ENCODE measurements around the gene DUS2. TPM values are rescaled to one million over a fixed set of nuclear protein-coding genes. Genes with fewer than 3 reads are reported as not detected.

Gene DUS2
- total RNA-seq, 1 donor from 2014 or later: 16.4 TPM

GRCh38 chr16:68066763-68067162 lies 43.7 kb downstream of the DUS2 start:
- H3K27ac Mint-ChIP-seq (ENCODE audit: unreplicated experiment): no peak overlapping the region
- no peak for TF ChIP-seq CTCF (IDR thresholded peaks at IDR 0.05; ENCODE audit: unreplicated experiment)
- peaks cover 20% of the 10 kb centered on the region for H3K36me3 Mint-ChIP-seq (ENCODE audit: low read depth, unreplicated experiment)
- H3K27me3 Mint-ChIP-seq (ENCODE audit: unreplicated experiment): peaks cover 4% of the 10 kb centered on the region
- no peak overlapping the region for H3K4me3 Mint-ChIP-seq (ENCODE audit: unreplicated experiment)
- no peaks in the 10 kb centered on the region for H3K9me3 Mint-ChIP-seq (ENCODE audit: unreplicated experiment)
- peaks cover 5% of the 10 kb centered on the region for H3K4me1 Mint-ChIP-seq (ENCODE audit: unreplicated experiment)
- DNase-seq (ENCODE audit: low spot score): no peak

GRCh38 chr16:68068926-68069325 lies 45.8 kb downstream of the DUS2 start:
- peaks cover 4% of the 10 kb centered on the region for H3K27me3 Mint-ChIP-seq (ENCODE audit: unreplicated experiment)

GRCh38 chr16:68069511-68070248 lies 46.6 kb downstream of the DUS2 start:
- DNase-seq (ENCODE audit: low spot score): no peak
- Mint-ChIP-seq H3K27ac (ENCODE audit: unreplicated experiment) (no peak overlapping the region), H3K27me3 (ENCODE audit: unreplicated experiment) (peaks cover 6% of the 10 kb centered on the region), H3K9me3 (ENCODE audit: unreplicated experiment) (no peaks in the 10 kb centered on the region), H3K4me3 (ENCODE audit: unreplicated experiment) (no peak overlapping the region), H3K4me1 (ENCODE audit: unreplicated experiment) (peaks cover 4% of the 10 kb centered on the region), H3K36me3 (ENCODE audit: low read depth, unreplicated experiment) (peaks cover 30% of the 10 kb centered on the region)
- TF ChIP-seq CTCF (IDR thresholded peaks at IDR 0.05; ENCODE audit: unreplicated experiment): no peak

More at GRCh38 chr16:68068926-68069325, 45.8 kb downstream of the DUS2 start:
- H3K36me3 Mint-ChIP-seq (ENCODE audit: low read depth, unreplicated experiment): peaks cover 23% of the 10 kb centered on the region
- peaks cover 4% of the 10 kb centered on the region for H3K4me1 Mint-ChIP-seq (ENCODE audit: unreplicated experiment)
- TF ChIP-seq CTCF (IDR thresholded peaks at IDR 0.05; ENCODE audit: unreplicated experiment): no peak
- DNase-seq (ENCODE audit: low spot score): no peak
- H3K27ac Mint-ChIP-seq (ENCODE audit: unreplicated experiment): no peak overlapping the region
- no peak overlapping the region for H3K4me3 Mint-ChIP-seq (ENCODE audit: unreplicated experiment)
- H3K9me3 Mint-ChIP-seq (ENCODE audit: unreplicated experiment): no peaks in the 10 kb centered on the region

GRCh38 chr16:68070249-68070730 lies 47.2 kb downstream of the DUS2 start:
- Mint-ChIP-seq H3K9me3 (ENCODE audit: unreplicated experiment) (no peaks in the 10 kb centered on the region), H3K4me3 (ENCODE audit: unreplicated experiment) (no peak overlapping the region), H3K27ac (ENCODE audit: unreplicated experiment) (no peak overlapping the region), H3K27me3 (ENCODE audit: unreplicated experiment) (peaks cover 6% of the 10 kb centered on the region), H3K36me3 (ENCODE audit: low read depth, unreplicated experiment) (peaks cover 31% of the 10 kb centered on the region), H3K4me1 (ENCODE audit: unreplicated experiment) (peaks cover 4% of the 10 kb centered on the region)
- TF ChIP-seq CTCF (IDR thresholded peaks at IDR 0.05; ENCODE audit: unreplicated experiment): no peak
- DNase-seq (ENCODE audit: low spot score): no peak

- no peak for DNase-seq (ENCODE audit: low spot score)
Observed at GRCh38 chr16:68070806-68071517, 47.9 kb downstream of the DUS2 start.

More at GRCh38 chr16:68070806-68071517, 47.9 kb downstream of the DUS2 start:
- Mint-ChIP-seq H3K27me3 (ENCODE audit: unreplicated experiment) (peaks cover 6% of the 10 kb centered on the region), H3K4me3 (ENCODE audit: unreplicated experiment) (no peak overlapping the region), H3K9me3 (ENCODE audit: unreplicated experiment) (no peaks in the 10 kb centered on the region), H3K36me3 (ENCODE audit: low read depth, unreplicated experiment) (peaks cover 31% of the 10 kb centered on the region), H3K27ac (ENCODE audit: unreplicated experiment) (no peak overlapping the region), H3K4me1 (ENCODE audit: unreplicated experiment) (peaks cover 4% of the 10 kb centered on the region)
- no peak for TF ChIP-seq CTCF (IDR thresholded peaks at IDR 0.05; ENCODE audit: unreplicated experiment)

All from endothelial cell (in vitro differentiated cells).